ENCODE results near the gene RNF144A. TPM values are rescaled to one million over a fixed set of nuclear protein-coding genes. Genes with fewer than 3 reads are reported as not detected.

RNF144A gene
- total RNA-seq, 1 experiment from 2014 or later = 10.6 TPM

DNA sequence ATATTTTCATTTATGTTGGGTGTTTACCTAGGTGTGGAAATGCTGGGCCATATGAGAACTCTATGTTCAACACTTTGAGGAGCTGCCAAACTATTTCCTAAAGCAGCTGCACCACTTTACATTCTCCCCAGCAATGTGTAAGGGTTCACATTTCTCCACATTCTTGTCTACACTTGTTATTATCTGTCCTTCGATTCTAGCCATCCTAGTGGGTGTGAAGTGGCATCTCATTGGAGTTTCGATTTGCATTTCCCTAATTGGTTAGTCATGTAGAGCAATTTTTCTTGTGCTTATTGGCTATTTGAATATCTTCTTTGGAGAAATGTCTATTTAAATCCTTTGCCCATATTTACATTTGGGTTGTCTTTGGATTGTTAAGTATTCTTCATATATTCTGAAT, 21.9 kb downstream of the RNF144A start:
- H2BK5ac ChIP-seq (ENCODE audit: insufficient read length, low read length) = no peak overlapping the region
- H3K27me3 Mint-ChIP-seq (ENCODE audit: low read depth) = no peaks in the 10 kb centered on the region; the same call in 1 of the 2 replicates
- H3K56ac ChIP-seq (ENCODE audit: insufficient read length, low read depth, low read length) = no peak overlapping the region
- peaks cover 2% of the 10 kb centered on the region; the same call in 1 of the 2 replicates for H3K79me2 ChIP-seq (ENCODE audit: insufficient read depth, low read length)
- no peak overlapping the region for H2BK12ac ChIP-seq (ENCODE audit: insufficient read length, low read depth, low read length)
- no peak overlapping the region for H2AFZ ChIP-seq (ENCODE audit: low read length)
- H3K18ac ChIP-seq (ENCODE audit: insufficient read length, low read depth, low read length) = no peak overlapping the region
- no peaks in the 10 kb centered on the region; a peak in 1 of 5 replicates for H3K9me3 Mint-ChIP-seq
- H3K4me3 Mint-ChIP-seq = no peak overlapping the region
- peaks cover under 1% of the 10 kb centered on the region for H3K23me2 ChIP-seq (ENCODE audit: insufficient read length, low read depth, low read length, poor library complexity, severe bottlenecking)
- H3K14ac ChIP-seq (ENCODE audit: insufficient read depth, low read length) = no peak overlapping the region
- H4K91ac ChIP-seq (ENCODE audit: insufficient read length, low read depth, low read length) = no peak overlapping the region
- no peaks in the 10 kb centered on the region for H3K27me3 ChIP-seq (ENCODE audit: insufficient read depth, low read length)
- no peak overlapping the region for H2AK5ac ChIP-seq (ENCODE audit: insufficient read length, low read length)
- no peak overlapping the region for H4K8ac ChIP-seq (replicated peaks; ENCODE audit: insufficient read length, low read depth, low read length)
- H3K27ac Mint-ChIP-seq = no peak overlapping the region
- no peak overlapping the region for H2BK20ac ChIP-seq (ENCODE audit: low read depth, low read length, poor library complexity, severe bottlenecking)
- no peak overlapping the region for H3K23ac ChIP-seq (ENCODE audit: insufficient read length, low read depth, low read length)
- peaks cover 4% of the 10 kb centered on the region; the same call in 1 of the 2 replicates for H3K4me1 ChIP-seq (ENCODE audit: insufficient read depth, low read length)
- TF ChIP-seq, protein P1, sequence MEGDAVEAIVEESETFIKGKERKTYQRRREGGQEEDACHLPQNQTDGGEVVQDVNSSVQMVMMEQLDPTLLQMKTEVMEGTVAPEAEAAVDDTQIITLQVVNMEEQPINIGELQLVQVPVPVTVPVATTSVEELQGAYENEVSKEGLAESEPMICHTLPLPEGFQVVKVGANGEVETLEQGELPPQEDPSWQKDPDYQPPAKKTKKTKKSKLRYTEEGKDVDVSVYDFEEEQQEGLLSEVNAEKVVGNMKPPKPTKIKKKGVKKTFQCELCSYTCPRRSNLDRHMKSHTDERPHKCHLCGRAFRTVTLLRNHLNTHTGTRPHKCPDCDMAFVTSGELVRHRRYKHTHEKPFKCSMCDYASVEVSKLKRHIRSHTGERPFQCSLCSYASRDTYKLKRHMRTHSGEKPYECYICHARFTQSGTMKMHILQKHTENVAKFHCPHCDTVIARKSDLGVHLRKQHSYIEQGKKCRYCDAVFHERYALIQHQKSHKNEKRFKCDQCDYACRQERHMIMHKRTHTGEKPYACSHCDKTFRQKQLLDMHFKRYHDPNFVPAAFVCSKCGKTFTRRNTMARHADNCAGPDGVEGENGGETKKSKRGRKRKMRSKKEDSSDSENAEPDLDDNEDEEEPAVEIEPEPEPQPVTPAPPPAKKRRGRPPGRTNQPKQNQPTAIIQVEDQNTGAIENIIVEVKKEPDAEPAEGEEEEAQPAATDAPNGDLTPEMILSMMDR (conservative IDR thresholded peaks at IDR 0.05) = no peak
- peaks cover 25 to 37% of the 10 kb centered on the region in 2 experiments for H3K4me1 Mint-ChIP-seq
- H4K20me1 ChIP-seq (ENCODE audit: control insufficient read depth, insufficient read depth, insufficient read length) = no peaks in the 10 kb centered on the region
- no peak overlapping the region for H2BK120ac ChIP-seq (ENCODE audit: low read depth, low read length, poor library complexity, severe bottlenecking)
- WGBS (ENCODE audit: extremely low coverage, insufficient read length, low lambda C conversion rate) = no CpG with 5 or more reads among the region's 2 CpGs
- H3T11ph ChIP-seq (ENCODE audit: low read length) = no peak overlapping the region
- no peaks in the 10 kb centered on the region for H3K9me3 ChIP-seq (ENCODE audit: control insufficient read depth, low read depth, low read length)
- peaks cover 14 to 24% (median 23%) of the 10 kb centered on the region in 3 experiments for H3K36me3 Mint-ChIP-seq (ENCODE audit: insufficient read depth in 1 of 3, low read depth in 3 of 3)
- H3K27ac ChIP-seq (ENCODE audit: insufficient read length, low read depth, low read length) = no peak overlapping the region
- H2BK15ac ChIP-seq (ENCODE audit: low read depth, low read length) = no peak overlapping the region
- H3K9ac ChIP-seq (ENCODE audit: extremely low read depth, insufficient read length, low read length) = no peak overlapping the region
- H3K4ac ChIP-seq (ENCODE audit: low read depth, low read length) = no peak overlapping the region
- H3K79me1 ChIP-seq (ENCODE audit: insufficient read depth, low read depth, low read length, poor library complexity, severe bottlenecking) = peaks cover 7% of the 10 kb centered on the region
- H3K4me2 ChIP-seq (ENCODE audit: insufficient read depth, insufficient read length, low read length) = no peak overlapping the region
- no peak for DNase-seq
- no peak overlapping the region for H4K5ac ChIP-seq (ENCODE audit: insufficient read length, low read depth, low read length)

Data from H9 (cell line).